T-helper 17 cell (primary cell): Measurements from ENCODE around the gene ATP8A2. TPM values are rescaled to one million over a fixed set of nuclear protein-coding genes. Genes with fewer than 3 reads are reported as not detected.

Experiments used
- ATAC-seq: fragments of 150-1000 bp; cut with Tn5 transposase; 2 replicates; pipeline ENCODE4 v1.10.0; 2021; ENCODE audit warnings: mild to moderate bottlenecking, moderate library complexity
- DNase-seq, 3 donors: peaks; one replicate each; pipeline versions ENCODE4 v3.0.0 to v3.0.0-alpha.2; 2020 to 2021
- H3K9me3 ChIP-seq: one replicate; pipeline ENCODE4 v1.7.0; 2013; ENCODE audit warnings: low read length, mild to moderate bottlenecking; ENCODE audit not compliant: control insufficient read depth, poor library complexity, severe bottlenecking
- H3K27ac Mint-ChIP-seq: one replicate; pipeline ENCODE4 v1.8.0; 2022; ENCODE audit warnings: mild to moderate bottlenecking, moderate library complexity, mixed read lengths
- H3K27me3 Mint-ChIP-seq: one replicate; pipeline ENCODE4 v1.8.0; 2022; ENCODE audit warnings: mixed read lengths
- H3K36me3 Mint-ChIP-seq: one replicate; pipeline ENCODE4 v1.8.0; 2022; ENCODE audit warnings: low read depth, mixed read lengths
- H3K4me1 Mint-ChIP-seq: one replicate; pipeline ENCODE4 v1.8.0; 2022; ENCODE audit warnings: mild to moderate bottlenecking, mixed read lengths
- H3K4me3 Mint-ChIP-seq: one replicate; pipeline ENCODE4 v1.8.0; 2022; ENCODE audit warnings: mild to moderate bottlenecking, moderate library complexity, mixed read lengths
- total RNA-seq, 4 donors: library from RNA in 2 of 4; stranded (reverse) in 2 of 4; gene quantifications; one replicate each; pipeline ENCODE4 v1.2.3 and lab custom pipeline; 2022 to 2026

The ATP8A2 gene
- total RNA-seq, 2 donors from 2014 or later = 0.18 to 0.20 TPM

- ATAC-seq = no peak
These were observed 29.2 kb downstream of the ATP8A2 start for GRCh38 chr13:25400925-25401324.

GRCh38 chr13:25401958-25402357 is 30.2 kb downstream of the ATP8A2 start:
- Mint-ChIP-seq H3K4me1 (no peaks in the 10 kb centered on the region), H3K4me3 (no peak overlapping the region), H3K36me3 (peaks cover 2% of the 10 kb centered on the region), H3K27ac (no peak overlapping the region), H3K27me3 (peaks cover 53% of the 10 kb centered on the region)
- H3K9me3 ChIP-seq = no peaks in the 10 kb centered on the region
- ATAC-seq (no peak), DNase-seq (no peak)

More at GRCh38 chr13:25400925-25401324, 29.2 kb downstream of the ATP8A2 start:
- no peak for DNase-seq
- H3K9me3 ChIP-seq = no peaks in the 10 kb centered on the region
- peaks cover 2% of the 10 kb centered on the region for H3K36me3 Mint-ChIP-seq
- H3K27me3 Mint-ChIP-seq = peaks cover 60% of the 10 kb centered on the region
- no peak overlapping the region for H3K27ac Mint-ChIP-seq
- no peak overlapping the region for H3K4me3 Mint-ChIP-seq
- H3K4me1 Mint-ChIP-seq = no peaks in the 10 kb centered on the region

- ATAC-seq (no peak), DNase-seq (no peak)
- no peaks in the 10 kb centered on the region for H3K4me1 Mint-ChIP-seq
- H3K4me3 Mint-ChIP-seq = no peak overlapping the region
- H3K9me3 ChIP-seq = no peaks in the 10 kb centered on the region
- peaks cover 48% of the 10 kb centered on the region for H3K27me3 Mint-ChIP-seq
- no peak overlapping the region for H3K27ac Mint-ChIP-seq
- peaks cover 2% of the 10 kb centered on the region for H3K36me3 Mint-ChIP-seq
These were observed 34.6 kb downstream of the ATP8A2 start for GRCh38 chr13:25406377-25406776.

- Mint-ChIP-seq H3K27me3 (peaks cover 35% of the 10 kb centered on the region), H3K27ac (no peak overlapping the region), H3K4me3 (no peak overlapping the region), H3K36me3 (no peaks in the 10 kb centered on the region), H3K4me1 (no peaks in the 10 kb centered on the region)
- no peaks in the 10 kb centered on the region for H3K9me3 ChIP-seq
- ATAC-seq (no peak), DNase-seq (no peak)
These were observed 38.2 kb downstream of the ATP8A2 start for GRCh38 chr13:25409938-25410337.

GRCh38 chr13:25415241-25415640 is 43.5 kb downstream of the ATP8A2 start:
- H3K9me3 ChIP-seq = no peaks in the 10 kb centered on the region
- no peak overlapping the region for H3K4me3 Mint-ChIP-seq
- H3K36me3 Mint-ChIP-seq = no peaks in the 10 kb centered on the region
- ATAC-seq (no peak), DNase-seq (no peak)
- no peaks in the 10 kb centered on the region for H3K4me1 Mint-ChIP-seq
- no peak overlapping the region for H3K27ac Mint-ChIP-seq
- peaks cover 58% of the 10 kb centered on the region for H3K27me3 Mint-ChIP-seq

GRCh38 chr13:25417535-25417934 is 45.8 kb downstream of the ATP8A2 start:
- H3K27ac Mint-ChIP-seq = no peak overlapping the region
- no peak overlapping the region for H3K4me3 Mint-ChIP-seq
- ATAC-seq (no peak), DNase-seq (no peak)
- H3K36me3 Mint-ChIP-seq = no peaks in the 10 kb centered on the region
- H3K4me1 Mint-ChIP-seq = no peaks in the 10 kb centered on the region
- peaks cover 65% of the 10 kb centered on the region for H3K27me3 Mint-ChIP-seq
- no peaks in the 10 kb centered on the region for H3K9me3 ChIP-seq

- H3K9me3 ChIP-seq = no peaks in the 10 kb centered on the region
- Mint-ChIP-seq H3K27me3 (peaks cover 64% of the 10 kb centered on the region), H3K27ac (no peak overlapping the region), H3K4me1 (no peaks in the 10 kb centered on the region), H3K4me3 (no peak overlapping the region), H3K36me3 (no peaks in the 10 kb centered on the region)
- ATAC-seq (no peak), DNase-seq (no peak)
These were observed 48.4 kb downstream of the ATP8A2 start for GRCh38 chr13:25420161-25420560.

- Mint-ChIP-seq H3K27ac (no peak overlapping the region), H3K27me3 (peaks cover 65% of the 10 kb centered on the region), H3K36me3 (no peaks in the 10 kb centered on the region)
These were observed 49.8 kb downstream of the ATP8A2 start for GRCh38 chr13:25421612-25422011.

GRCh38 chr13:25422153-25422552 is 50.4 kb downstream of the ATP8A2 start:
- no peaks in the 10 kb centered on the region for H3K36me3 Mint-ChIP-seq
- H3K27ac Mint-ChIP-seq = no peak overlapping the region
- no peak overlapping the region for H3K4me3 Mint-ChIP-seq
- DNase-seq (no peak), ATAC-seq (no peak)
- no peaks in the 10 kb centered on the region for H3K9me3 ChIP-seq
- no peaks in the 10 kb centered on the region for H3K4me1 Mint-ChIP-seq
- H3K27me3 Mint-ChIP-seq = peaks cover 60% of the 10 kb centered on the region

More at GRCh38 chr13:25421612-25422011, 49.8 kb downstream of the ATP8A2 start:
- no peaks in the 10 kb centered on the region for H3K4me1 Mint-ChIP-seq
- H3K4me3 Mint-ChIP-seq = no peak overlapping the region
- no peaks in the 10 kb centered on the region for H3K9me3 ChIP-seq
- ATAC-seq (no peak), DNase-seq (no peak)

GRCh38 chr13:25423831-25424230 is 52.1 kb downstream of the ATP8A2 start:
- Mint-ChIP-seq H3K27ac (no peak overlapping the region), H3K4me3 (no peak overlapping the region), H3K27me3 (peaks cover 50% of the 10 kb centered on the region), H3K4me1 (no peaks in the 10 kb centered on the region), H3K36me3 (no peaks in the 10 kb centered on the region)
- ATAC-seq = no peak
- no peaks in the 10 kb centered on the region for H3K9me3 ChIP-seq
- DNase-seq = no peak

- ATAC-seq (no peak), DNase-seq (no peak)
- H3K27me3 Mint-ChIP-seq = peaks cover 39% of the 10 kb centered on the region
These were observed 57.7 kb downstream of the ATP8A2 start for GRCh38 chr13:25429466-25429865.

GRCh38 chr13:25432691-25433090 is 60.9 kb downstream of the ATP8A2 start:
- H3K27me3 Mint-ChIP-seq = peaks cover 33% of the 10 kb centered on the region

More at GRCh38 chr13:25429466-25429865, 57.7 kb downstream of the ATP8A2 start:
- no peaks in the 10 kb centered on the region for H3K9me3 ChIP-seq
- no peak overlapping the region for H3K4me3 Mint-ChIP-seq
- H3K36me3 Mint-ChIP-seq = no peaks in the 10 kb centered on the region
- peaks cover 2% of the 10 kb centered on the region for H3K4me1 Mint-ChIP-seq
- no peak overlapping the region for H3K27ac Mint-ChIP-seq

GRCh38 chr13:25440061-25440460 is 68.3 kb downstream of the ATP8A2 start:
- DNase-seq = no peak
- peaks cover 59% of the 10 kb centered on the region for H3K27me3 Mint-ChIP-seq
- ATAC-seq = no peak
- no peak overlapping the region for H3K27ac Mint-ChIP-seq
- no peaks in the 10 kb centered on the region for H3K36me3 Mint-ChIP-seq
- no peaks in the 10 kb centered on the region for H3K9me3 ChIP-seq
- no peaks in the 10 kb centered on the region for H3K4me1 Mint-ChIP-seq
- no peak overlapping the region for H3K4me3 Mint-ChIP-seq

More at GRCh38 chr13:25432691-25433090, 60.9 kb downstream of the ATP8A2 start:
- Mint-ChIP-seq H3K36me3 (no peaks in the 10 kb centered on the region), H3K4me3 (no peak overlapping the region), H3K4me1 (peaks cover 2% of the 10 kb centered on the region), H3K27ac (no peak overlapping the region)
- H3K9me3 ChIP-seq = no peaks in the 10 kb centered on the region
- no peak for DNase-seq
- no peak for ATAC-seq

GRCh38 chr13:25446261-25446660 is 74.5 kb downstream of the ATP8A2 start:
- no peaks in the 10 kb centered on the region for H3K9me3 ChIP-seq
- H3K27ac Mint-ChIP-seq = no peak overlapping the region
- no peak for ATAC-seq
- H3K27me3 Mint-ChIP-seq = peaks cover 63% of the 10 kb centered on the region
- no peak for DNase-seq
- no peaks in the 10 kb centered on the region for H3K4me1 Mint-ChIP-seq
- H3K36me3 Mint-ChIP-seq = no peaks in the 10 kb centered on the region
- no peak overlapping the region for H3K4me3 Mint-ChIP-seq
